Measurements from ENCODE around the gene FAT2. TPM values are rescaled to one million over a fixed set of nuclear protein-coding genes. Genes with fewer than 3 reads are reported as not detected.
"Not testable (repeated sequence)": the region's sequence is repeated elsewhere in the genome, so short reads cannot be mapped to it uniquely, and the experiment has no call there.

Gene FAT2
- total RNA-seq, 6 experiments from 2014 or later = not detected

- ATAC-seq = peak in 2 of 4 donors; percentile 23 to 43
- Histone ChIP-seq H3K4me3 (no peak overlapping the region), H3K4me1 (no peaks in the 10 kb centered on the region), H3K27me3 (no peaks in the 10 kb centered on the region), H3K9me3 (no peaks in the 10 kb centered on the region), H3K27ac (no peak overlapping the region), H3K36me3 (no peaks in the 10 kb centered on the region)
- 35% methylated on average over 5 of the region's 10 CpGs for WGBS (ENCODE audit: insufficient coverage, low coverage, low lambda C conversion rate, missing lambda C conversion rate)
- DNase-seq = no peak
- TF ChIP-seq POLR2A (IDR thresholded peaks at IDR 0.05) (no peak), CTCF (IDR thresholded peaks at IDR 0.05) (no peak)
- intact Hi-C loops (cut with DNase I) = no loop called here
Measured at GRCh38 chr5:151592855-151593408, 1.8 kb upstream of the FAT2 start.

GRCh38 chr5:151589878-151590570 lies 1.1 kb downstream of the FAT2 start:
- Histone ChIP-seq H3K27me3 (no peaks in the 10 kb centered on the region), H3K27ac (no peak overlapping the region), H3K36me3 (no peaks in the 10 kb centered on the region), H3K4me1 (no peaks in the 10 kb centered on the region), H3K4me3 (no peak overlapping the region), H3K9me3 (no peaks in the 10 kb centered on the region)
- no peak for ATAC-seq
- intact Hi-C loops (cut with DNase I) = no loop called here
- WGBS (ENCODE audit: insufficient coverage, low coverage, low lambda C conversion rate, missing lambda C conversion rate) = 70% methylated on average over 4 of the region's 6 CpGs
- TF ChIP-seq CTCF (IDR thresholded peaks at IDR 0.05) = no peak
- TF ChIP-seq POLR2A (IDR thresholded peaks at IDR 0.05) = no peak
- DNase-seq = no peak

GRCh38 chr5:151587796-151588555 lies 3.2 kb downstream of the FAT2 start:
- Histone ChIP-seq H3K36me3 (no peaks in the 10 kb centered on the region), H3K27me3 (no peaks in the 10 kb centered on the region), H3K4me1 (no peaks in the 10 kb centered on the region), H3K27ac (no peak overlapping the region), H3K4me3 (no peak overlapping the region), H3K9me3 (no peaks in the 10 kb centered on the region)
- DNase-seq (no peak), ATAC-seq (no peak)
- intact Hi-C loops (cut with DNase I) = no loop called here
- 100% methylated on average over 2 of the region's 5 CpGs for WGBS (ENCODE audit: insufficient coverage, low coverage, low lambda C conversion rate, missing lambda C conversion rate)
- no peak for TF ChIP-seq POLR2A (IDR thresholded peaks at IDR 0.05)

GRCh38 chr5:151585970-151586369 lies 5.2 kb downstream of the FAT2 start:
- intact Hi-C loops (cut with DNase I) = no loop called here
- Histone ChIP-seq H3K9me3 (no peaks in the 10 kb centered on the region), H3K27ac (no peak overlapping the region), H3K4me1 (no peaks in the 10 kb centered on the region), H3K36me3 (no peaks in the 10 kb centered on the region), H3K27me3 (no peaks in the 10 kb centered on the region), H3K4me3 (no peak overlapping the region)
- DNase-seq (no peak), ATAC-seq (no peak)
- TF ChIP-seq CTCF (IDR thresholded peaks at IDR 0.05) (no peak), POLR2A (IDR thresholded peaks at IDR 0.05) (no peak)
- 77% methylated on average over 5 of the region's 10 CpGs for WGBS (ENCODE audit: insufficient coverage, low coverage, low lambda C conversion rate, missing lambda C conversion rate)

GRCh38 chr5:151585344-151585743 lies 5.8 kb downstream of the FAT2 start:
- H3K4me1 ChIP-seq; H3K27me3 ChIP-seq; H3K27ac ChIP-seq; DNase-seq; H3K4me3 ChIP-seq; H3K36me3 ChIP-seq; H3K9me3 ChIP-seq; intact Hi-C loops (cut with DNase I); ATAC-seq: not testable (repeated sequence)
- WGBS (ENCODE audit: insufficient coverage, low coverage, low lambda C conversion rate, missing lambda C conversion rate) = 33% methylated on average over 3 of the region's 4 CpGs

All from right lobe of liver (tissue), 6 donors.